SHP77 treated with DMSO at 0.1 percent for 48 hours (cell line): ENCODE measurements around the gene CAPRIN2.

Source experiments
- DNase-seq: peaks from one replicate; lab custom pipeline; 2025; lab: John Stamatoyannopoulos, UW

Gene CAPRIN2

GRCh38 chr12:30764251-30764650 lies 9.5 kb upstream of the CAPRIN2 start:
- DNase-seq = peak; percentile 60

- DNase-seq = no peak
Measured at GRCh38 chr12:30763053-30763452, 8.3 kb upstream of the CAPRIN2 start.

GRCh38 chr12:30761730-30762129 lies 7.0 kb upstream of the CAPRIN2 start:
- DNase-seq = no peak

GRCh38 chr12:30757316-30757715 lies 2.6 kb upstream of the CAPRIN2 start:
- DNase-seq = no peak

- no peak for DNase-seq
Measured at GRCh38 chr12:30756074-30756473, 1.3 kb upstream of the CAPRIN2 start.

GRCh38 chr12:30755395-30755762 lies 628 bp upstream of the CAPRIN2 start:
- DNase-seq = no peak

- DNase-seq = peak; percentile 58
Measured at GRCh38 chr12:30754383-30754749, 385 bp downstream of the CAPRIN2 start.

- DNase-seq = peak; percentile 56
Measured at GRCh38 chr12:30753751-30754382, 884 bp downstream of the CAPRIN2 start.

- DNase-seq = peak; percentile 73
Measured at GRCh38 chr12:30753233-30753632, 1.5 kb downstream of the CAPRIN2 start.

GRCh38 chr12:30752255-30752654 lies 2.5 kb downstream of the CAPRIN2 start:
- DNase-seq = no peak

- no peak for DNase-seq
Measured at GRCh38 chr12:30748147-30748546, 6.6 kb downstream of the CAPRIN2 start.

GRCh38 chr12:30746190-30746589 lies 8.6 kb downstream of the CAPRIN2 start:
- DNase-seq = no peak

- DNase-seq = no peak
Measured at GRCh38 chr12:30744321-30744720, 10.4 kb downstream of the CAPRIN2 start.

- no peak for DNase-seq
Measured at GRCh38 chr12:30740274-30740673, 14.5 kb downstream of the CAPRIN2 start.

- no peak for DNase-seq
Measured at GRCh38 chr12:30739020-30739419, 15.7 kb downstream of the CAPRIN2 start.

GRCh38 chr12:30732954-30733637 lies 21.7 kb downstream of the CAPRIN2 start:
- no peak for DNase-seq

GRCh38 chr12:30730011-30730410 lies 24.7 kb downstream of the CAPRIN2 start:
- DNase-seq = no peak

GRCh38 chr12:30729547-30729946 lies 25.2 kb downstream of the CAPRIN2 start:
- no peak for DNase-seq

GRCh38 chr12:30726647-30727046 lies 28.1 kb downstream of the CAPRIN2 start:
- DNase-seq = no peak

- DNase-seq = no peak
Measured at GRCh38 chr12:30725739-30726138, 29.0 kb downstream of the CAPRIN2 start.

- no peak for DNase-seq
Measured at GRCh38 chr12:30719060-30719459, 35.7 kb downstream of the CAPRIN2 start.

GRCh38 chr12:30707613-30708342 lies 47.0 kb downstream of the CAPRIN2 start:
- no peak for DNase-seq

GRCh38 chr12:30706476-30706875 lies 48.3 kb downstream of the CAPRIN2 start:
- DNase-seq = peak; percentile 55
